Fibroblast of lung (primary cell): ENCODE measurements around the gene RNF150. TPM values are rescaled to one million over a fixed set of nuclear protein-coding genes. Genes with fewer than 3 reads are reported as not detected.

ENCODE experiments used
- DNase-seq, 2 donors: peaks; one replicate each; pipeline versions ENCODE4 v3.0.0 to v3.0.0-alpha.2; 2010; ENCODE audit warnings: low read depth in 2 of 2
- H2AFZ ChIP-seq: 2 replicates; pipeline ENCODE4 v1.5.1; 2012; ENCODE audit warnings: low read length, control low read depth, inconsistent platforms
- H3K27ac ChIP-seq: 2 replicates; pipeline ENCODE4 v1.5.1; 2011; ENCODE audit warnings: low read length, control low read depth; ENCODE audit not compliant: insufficient read depth
- H3K27me3 ChIP-seq: 2 replicates; pipeline ENCODE4 v1.5.1; 2011; ENCODE audit warnings: mild to moderate bottlenecking, low read length; ENCODE audit not compliant: control insufficient read depth, insufficient read depth
- H3K36me3 ChIP-seq: 2 replicates; pipeline ENCODE4 v1.5.1; 2011; ENCODE audit warnings: low read length; ENCODE audit not compliant: control insufficient read depth, insufficient read depth
- H3K4me1 ChIP-seq: 2 replicates; pipeline ENCODE4 v1.5.1; 2011; ENCODE audit warnings: low read length; ENCODE audit not compliant: control insufficient read depth, insufficient read depth; ENCODE audit errors: extremely low read depth
- H3K4me2 ChIP-seq: 2 replicates; pipeline ENCODE4 v1.5.1; 2011; ENCODE audit warnings: low read length, control low read depth; ENCODE audit not compliant: insufficient read depth; ENCODE audit errors: extremely low read depth
- H3K4me3 ChIP-seq, 4 experiments: fragments of 200-600 bp in 1 of 4; sonication (generic) in 1 of 4; replicated peaks in 1 of 4; 2 replicates each; pipeline ENCODE4 v1.5.1; 2011 to 2016; ENCODE audit warnings: low read length in 4 of 4, low read depth in 3 of 4, mild to moderate bottlenecking in 3 of 4, control low read depth in 2 of 4, inconsistent platforms in 1 of 4, mixed read lengths in 1 of 4; ENCODE audit not compliant: insufficient read depth in 1 of 4; ENCODE audit errors: control extremely low read depth in 1 of 4
- H3K79me2 ChIP-seq: 2 replicates; pipeline ENCODE4 v1.5.1; 2012; ENCODE audit warnings: mild to moderate bottlenecking, low read length, inconsistent platforms; ENCODE audit not compliant: control insufficient read depth, insufficient read depth
- H3K9ac ChIP-seq: 2 replicates; pipeline ENCODE4 v1.5.1; 2011; ENCODE audit warnings: mild to moderate bottlenecking, low read length, control low read depth; ENCODE audit not compliant: insufficient read depth
- H3K9me3 ChIP-seq: 2 replicates; pipeline ENCODE4 v1.5.1; 2012; ENCODE audit warnings: low read depth, low read length; ENCODE audit not compliant: control insufficient read depth, insufficient read depth
- H4K20me1 ChIP-seq: 2 replicates; pipeline ENCODE4 v1.5.1; 2011; ENCODE audit warnings: low read length; ENCODE audit not compliant: control insufficient read depth, insufficient read depth; ENCODE audit errors: extremely low read depth
- CTCF ChIP-seq, 2 donors: IDR thresholded peaks in 1 of 2; conservative IDR thresholded peaks in 1 of 2; 1 replicate in 1 of 2; 2 replicates in 1 of 2; pipeline ENCODE4 v1.5.1; 2011 to 2012; ENCODE audit warnings: low read length in 2 of 2, control low read depth in 1 of 2, inconsistent platforms in 1 of 2, low read depth in 1 of 2, mild to moderate bottlenecking in 1 of 2
- EZH2 ChIP-seq: IDR thresholded peaks from 2 replicates; pipeline ENCODE4 v1.5.1; 2012; ENCODE audit warnings: low read length, control low read depth, mild to moderate bottlenecking; ENCODE audit errors: missing control alignments
- polyA plus RNA-seq, 2 donors: library from polyadenylated mRNA; depleted of rRNA in 1 of 2; stranded (reverse) in 1 of 2; unstranded in 1 of 2; fragments of >200 nt; gene quantifications; 2 replicates each; pipeline ENCODE4 v1.2.1, GENCODE V29; 2011 to 2012; ENCODE audit warnings: missing spikeins in 1 of 2
- total RNA-seq: library from RNA; depleted of rRNA; stranded (reverse); fragments of >200 nt; gene quantifications from 2 replicates; pipeline ENCODE4 v1.2.1, GENCODE V29; 2014

Gene RNF150
- total and polyA plus RNA-seq, 2 donors (not counting 1 experiment from before 2014, with no cell fraction given) = 0.66 to 5.6 TPM

GRCh38 chr4:141023051-141023450 lies 110.2 kb downstream of the RNF150 start:
- H3K4me1 ChIP-seq = peaks cover 6% of the 10 kb centered on the region
- H3K79me2 ChIP-seq = no peaks in the 10 kb centered on the region
- TF ChIP-seq CTCF (conservative IDR thresholded peaks at IDR 0.05 in 1 of 2, IDR thresholded peaks at IDR 0.05 in 1 of 2; ENCODE audit: low read depth in 1 of 2, low read length in 2 of 2) = no peak
- no peak for TF ChIP-seq EZH2
- H3K9ac ChIP-seq = no peak overlapping the region
- H3K9me3 ChIP-seq = no peaks in the 10 kb centered on the region
- no peaks in the 10 kb centered on the region for H4K20me1 ChIP-seq
- H3K36me3 ChIP-seq = no peaks in the 10 kb centered on the region
- no peak for DNase-seq
- H3K4me2 ChIP-seq = no peak overlapping the region
- H2AFZ ChIP-seq = no peak overlapping the region
- H3K27ac ChIP-seq = no peak overlapping the region
- peaks cover 2% of the 10 kb centered on the region for H3K27me3 ChIP-seq
- H3K4me3 ChIP-seq = no peak overlapping the region

- Histone ChIP-seq H3K27me3 (peaks cover 2% of the 10 kb centered on the region), H3K27ac (no peak overlapping the region), H2AFZ (no peak overlapping the region), H3K4me1 (peaks cover 6% of the 10 kb centered on the region), H3K4me3 (no peak overlapping the region), H3K9me3 (no peaks in the 10 kb centered on the region), H3K79me2 (no peaks in the 10 kb centered on the region), H3K4me2 (no peak overlapping the region), H3K9ac (no peak overlapping the region), H3K36me3 (no peaks in the 10 kb centered on the region), H4K20me1 (no peaks in the 10 kb centered on the region)
- no peak for DNase-seq
- TF ChIP-seq CTCF (conservative IDR thresholded peaks at IDR 0.05 in 1 of 2, IDR thresholded peaks at IDR 0.05 in 1 of 2; ENCODE audit: low read depth in 1 of 2, low read length in 2 of 2) (no peak), EZH2 (no peak)
Observed at GRCh38 chr4:141022111-141022695, 111.1 kb downstream of the RNF150 start.

GRCh38 chr4:141021397-141022110 lies 111.7 kb downstream of the RNF150 start:
- Histone ChIP-seq H3K27me3 (peaks cover 2% of the 10 kb centered on the region), H3K79me2 (no peaks in the 10 kb centered on the region), H3K4me3 (no peak overlapping the region), H3K9me3 (no peaks in the 10 kb centered on the region), H4K20me1 (no peaks in the 10 kb centered on the region), H3K27ac (no peak overlapping the region), H3K4me2 (no peak overlapping the region), H3K36me3 (no peaks in the 10 kb centered on the region), H3K4me1 (peaks cover 6% of the 10 kb centered on the region), H2AFZ (no peak overlapping the region), H3K9ac (no peak overlapping the region)
- DNase-seq = peak in 1 of 2 donors; percentile 23
- TF ChIP-seq CTCF (conservative IDR thresholded peaks at IDR 0.05 in 1 of 2, IDR thresholded peaks at IDR 0.05 in 1 of 2; ENCODE audit: low read depth in 1 of 2, low read length in 2 of 2) = no peak
- TF ChIP-seq EZH2 = no peak
